ENCODE measurements around the gene MAP3K14.

The MAP3K14 gene

DNA sequence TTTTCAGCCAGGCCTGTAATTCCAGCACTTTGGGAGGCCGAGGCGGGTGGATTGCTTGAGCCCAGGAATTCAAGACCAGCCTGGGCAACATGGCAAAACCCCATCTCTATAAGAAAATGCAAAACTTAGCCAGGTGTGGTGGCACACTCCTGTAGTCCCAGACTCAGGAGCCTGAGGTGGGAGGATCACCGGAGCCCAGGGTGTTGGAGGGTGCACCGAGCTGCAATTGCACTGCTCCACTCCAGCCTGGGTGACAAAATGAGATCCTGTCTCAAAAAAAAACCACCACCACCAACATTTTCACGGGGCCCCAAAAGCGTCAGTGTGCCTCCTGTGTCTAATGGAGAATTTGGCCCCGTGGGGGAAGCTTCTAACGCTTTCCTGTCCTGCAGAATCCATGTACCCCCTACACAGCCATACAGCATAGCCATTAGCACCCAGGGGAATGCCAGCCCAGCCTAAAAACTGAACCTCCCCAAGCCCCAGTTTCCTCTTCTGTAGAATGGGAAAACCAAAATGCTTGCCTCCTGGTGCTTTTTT is 22.2 kb upstream of the MAP3K14 start:
- no peak for DNase-seq

DNA sequence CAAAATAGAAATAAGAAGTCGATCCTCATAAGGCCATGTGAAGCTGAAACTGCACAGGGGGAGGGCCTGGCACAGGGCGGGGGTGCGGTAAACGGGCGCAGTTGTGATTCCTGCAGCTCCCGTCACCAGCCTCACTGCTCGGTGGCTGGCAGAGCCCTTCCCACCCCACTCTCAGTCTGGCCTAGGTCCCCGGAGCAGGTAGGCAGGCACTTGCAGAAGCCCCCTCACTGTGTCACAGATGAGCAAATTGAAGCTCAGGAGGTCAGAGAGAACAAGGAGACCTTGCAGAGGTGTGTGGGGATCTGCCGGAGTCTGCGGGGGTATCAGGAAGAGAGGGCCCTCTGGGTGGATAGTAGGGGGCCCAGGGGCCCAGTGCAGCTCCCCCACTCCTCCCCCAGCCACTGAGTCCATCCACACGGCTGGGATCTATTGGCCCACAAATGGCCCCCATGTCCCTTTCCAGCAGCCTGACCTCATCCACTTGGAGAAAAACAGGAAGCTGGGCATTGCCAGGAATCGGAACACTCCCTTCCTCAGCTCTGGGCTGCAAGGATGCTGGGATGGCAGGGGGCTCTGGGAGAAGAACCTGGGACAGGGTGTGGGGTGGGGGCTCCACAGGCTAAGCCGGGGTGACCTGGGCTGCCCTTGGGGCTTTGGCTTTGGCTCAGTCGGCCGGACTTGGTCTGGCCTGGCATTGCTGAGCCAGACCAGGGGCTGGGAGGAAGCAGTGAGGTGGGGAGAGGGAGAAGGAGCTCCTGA is 21.4 kb upstream of the MAP3K14 start:
- DNase-seq: no peak

DNA sequence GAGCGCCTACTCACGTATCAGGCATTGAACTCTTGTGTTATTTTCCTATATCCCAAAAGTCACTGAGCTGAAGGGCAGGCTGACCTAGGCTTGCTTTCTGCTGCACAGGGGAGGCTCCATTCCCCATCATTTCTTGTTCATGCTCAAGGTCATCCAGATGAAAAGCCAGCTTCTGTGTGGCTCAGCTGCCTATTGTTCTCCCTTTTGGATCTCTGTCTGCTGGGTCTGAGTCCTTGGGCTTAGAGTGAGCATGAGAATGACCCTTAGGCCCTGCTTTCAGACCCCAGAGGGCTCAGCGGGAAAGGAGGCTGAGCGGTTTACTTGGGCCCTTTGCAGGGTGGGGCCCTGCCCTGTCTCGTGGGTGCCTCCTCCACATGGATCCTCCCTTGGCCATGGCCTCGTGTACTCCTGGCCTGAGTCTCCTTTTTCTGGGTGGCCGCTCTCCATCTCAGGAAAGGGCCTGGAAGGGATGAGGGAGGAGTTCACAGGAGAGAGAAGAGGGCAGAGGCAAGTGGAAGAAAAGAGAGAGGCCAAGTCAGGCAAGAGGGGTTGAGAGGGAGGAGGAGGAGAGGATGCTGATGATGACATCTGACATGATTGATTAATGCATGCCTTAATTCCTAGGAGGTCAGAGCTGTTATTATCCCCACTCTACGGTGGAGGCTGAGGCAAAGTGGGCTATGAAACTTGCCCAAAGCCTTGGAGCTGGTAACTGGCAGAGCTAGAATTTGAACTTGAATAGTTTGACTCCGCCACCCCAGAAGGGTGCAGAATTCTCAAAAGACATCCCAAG is 19.8 kb upstream of the MAP3K14 start:
- DNase-seq: no peak

DNA sequence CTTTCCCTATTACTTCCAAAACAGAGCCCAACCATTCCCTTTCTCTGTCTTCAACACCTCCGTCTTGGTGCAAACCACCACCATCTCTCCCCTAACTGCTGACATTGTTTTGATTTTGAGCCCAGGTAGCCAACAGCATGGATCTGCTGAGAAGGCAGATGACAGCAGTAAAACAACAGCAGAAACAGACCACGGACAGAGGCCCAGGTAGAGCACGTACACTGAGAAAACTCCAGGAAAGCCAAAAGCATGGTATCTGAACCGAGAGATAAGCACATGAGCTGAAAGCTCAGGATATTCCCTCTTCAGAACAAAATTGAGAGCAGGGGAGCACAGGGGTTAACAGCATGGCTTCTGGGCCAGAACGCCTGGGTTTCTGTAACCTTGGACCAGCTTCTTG is 18.9 kb upstream of the MAP3K14 start:
- no peak for DNase-seq

DNA sequence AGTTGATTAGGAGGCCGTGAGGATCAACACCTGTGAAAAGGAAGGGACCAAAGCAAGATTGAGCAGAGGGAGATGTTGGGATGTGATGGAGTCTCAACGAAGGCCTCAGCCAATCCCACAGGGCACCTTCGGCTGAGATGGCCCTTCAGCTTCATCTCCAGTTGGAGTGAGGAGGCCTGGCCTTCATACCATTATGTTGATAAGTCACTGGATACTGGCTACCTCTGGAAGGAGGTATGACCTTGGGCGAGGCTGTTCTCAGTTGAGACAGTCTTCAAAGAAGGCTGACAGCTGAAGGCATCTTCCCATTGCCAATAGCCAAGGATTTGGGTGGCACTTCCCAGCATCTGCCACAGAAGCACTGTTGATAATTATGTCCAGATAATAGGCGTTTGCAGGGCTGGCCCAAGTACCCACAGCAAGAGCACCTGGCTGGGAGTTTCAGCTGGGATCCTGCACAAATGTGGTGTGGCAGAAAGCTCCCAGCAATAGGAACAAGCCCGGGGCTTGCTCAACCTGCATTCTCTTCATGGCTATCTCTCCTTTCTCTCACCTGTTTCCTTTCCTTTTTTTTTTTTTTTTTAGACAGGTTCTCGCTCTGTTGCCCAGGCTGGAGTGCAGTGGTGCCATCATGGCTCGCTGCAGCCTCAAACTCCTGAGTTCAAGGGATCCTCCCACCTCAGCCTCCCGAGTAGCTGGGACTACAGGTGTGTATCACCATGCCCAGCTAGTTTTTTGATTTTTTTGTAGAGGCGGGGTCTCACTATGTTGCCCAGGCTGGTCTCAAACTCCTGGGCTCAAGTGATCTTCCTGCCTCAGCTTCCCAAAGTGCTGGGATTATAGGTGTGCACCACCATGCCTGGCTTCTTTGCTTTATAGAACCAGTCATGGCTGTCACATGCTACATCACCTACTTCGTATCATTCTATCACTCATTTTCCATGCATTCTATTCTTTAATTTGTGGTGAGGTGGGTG is 18.2 kb upstream of the MAP3K14 start:
- no peak for DNase-seq

DNA sequence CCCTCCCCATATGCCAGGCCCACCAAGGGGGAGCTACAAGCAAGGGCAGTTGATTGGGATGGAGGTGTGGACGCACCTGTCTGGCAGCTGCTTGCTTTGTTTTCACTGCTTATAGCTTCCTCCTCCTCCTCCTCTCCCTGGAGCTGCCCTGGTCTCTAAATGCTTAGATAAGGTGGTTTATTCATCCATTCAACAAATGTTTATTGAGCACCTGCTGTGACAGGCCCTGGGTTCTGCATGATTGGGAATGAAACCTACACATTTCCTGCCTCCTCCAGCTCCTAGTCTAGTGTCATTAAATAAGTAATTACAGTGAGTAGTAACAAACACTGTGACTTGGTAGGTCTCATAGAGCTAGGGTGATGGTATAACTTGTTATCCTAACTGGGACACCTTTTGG is 17.4 kb upstream of the MAP3K14 start:
- DNase-seq: no peak

DNA sequence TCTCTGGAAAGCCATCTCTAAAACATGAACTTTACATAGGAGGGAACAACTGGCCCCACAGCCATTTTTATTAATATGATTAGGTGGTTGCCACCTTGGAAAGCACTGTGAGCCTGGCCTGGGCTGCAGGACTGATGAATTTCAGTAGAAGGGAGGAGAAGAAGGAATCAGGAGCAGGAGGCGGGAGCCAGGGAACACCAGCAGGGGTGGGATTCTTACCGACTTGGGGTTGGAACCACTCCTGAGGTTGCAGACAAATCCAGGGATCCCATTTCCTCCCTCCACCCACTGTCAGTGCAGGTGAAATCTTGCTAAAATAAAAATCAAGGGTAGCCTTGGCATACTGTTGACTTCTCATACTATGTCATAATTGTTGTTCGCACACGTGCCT is 16.9 kb upstream of the MAP3K14 start:
- no peak for DNase-seq

DNA sequence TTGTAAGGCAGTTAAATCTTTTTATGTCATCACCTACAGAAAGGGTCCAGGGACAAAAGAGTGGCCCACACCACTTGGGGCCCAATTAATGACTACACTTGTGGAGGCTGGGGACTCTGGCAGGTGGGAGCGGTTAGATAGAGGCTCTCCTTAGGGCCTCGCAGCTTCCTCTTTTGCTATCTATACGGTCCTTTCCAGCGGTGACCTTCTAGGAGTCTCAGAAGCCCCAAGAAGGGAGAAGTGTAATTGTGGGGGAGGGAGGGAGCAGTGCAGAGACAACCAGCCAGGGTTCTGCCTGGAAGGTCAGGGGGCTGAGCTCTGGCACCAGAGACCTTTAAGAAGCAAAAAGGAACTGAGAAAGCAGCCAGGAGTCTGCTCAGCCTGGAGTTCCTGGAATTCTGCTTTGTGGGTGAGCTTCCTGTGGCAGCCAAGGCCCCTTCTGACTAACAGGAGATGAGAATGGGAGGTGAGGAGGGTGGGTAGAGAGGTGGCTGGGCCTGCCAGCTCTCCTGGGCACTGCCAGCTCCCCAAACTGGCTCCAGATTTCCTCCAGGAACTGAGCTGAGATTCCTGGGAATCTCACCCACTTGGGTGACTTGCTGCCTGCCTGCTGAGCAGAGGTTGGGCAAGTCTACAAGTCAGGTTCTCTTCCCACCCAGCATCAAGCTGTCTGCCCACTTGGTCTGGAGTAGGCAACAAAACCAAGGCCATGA is 16.3 kb upstream of the MAP3K14 start:
- no peak for DNase-seq

DNA sequence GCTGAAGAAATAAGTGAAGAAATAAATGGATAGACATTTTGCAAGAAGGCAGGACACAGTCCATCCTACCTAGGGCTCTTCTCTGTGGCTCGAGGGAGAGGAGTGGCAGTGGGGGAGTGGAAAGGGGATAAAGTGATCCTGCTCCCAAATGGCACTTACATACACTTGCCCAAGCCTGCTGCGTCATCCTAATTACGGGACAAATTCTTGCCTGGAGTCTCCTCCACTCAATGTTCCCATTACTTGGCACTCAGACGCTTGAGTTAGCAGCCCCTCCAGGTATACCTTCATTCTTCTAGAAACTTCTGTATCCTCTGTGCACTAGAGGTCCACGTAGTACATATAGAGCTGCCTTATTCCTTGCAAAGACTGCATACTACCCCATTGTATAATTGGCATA is 15.7 kb upstream of the MAP3K14 start:
- DNase-seq: no peak

DNA sequence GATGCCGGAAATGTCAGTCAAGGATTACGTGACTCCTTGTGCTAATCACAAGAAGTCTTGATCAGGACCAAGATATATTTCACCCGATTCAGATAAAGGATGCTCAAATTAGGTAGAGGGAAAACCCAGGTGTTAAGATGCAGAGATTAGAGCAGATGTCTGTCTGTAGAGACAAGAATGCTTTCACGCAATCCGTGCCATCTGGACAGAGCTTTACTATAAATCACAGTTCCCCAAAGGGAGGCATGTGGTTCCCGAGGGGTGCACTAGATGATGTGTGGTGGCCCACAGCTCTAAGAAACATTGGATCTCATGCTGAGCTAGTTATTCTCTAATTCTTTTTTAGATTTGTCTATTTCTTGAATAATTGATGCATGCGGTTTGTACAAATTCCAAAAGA is 9.8 kb upstream of the MAP3K14 start:
- DNase-seq: no peak

DNA sequence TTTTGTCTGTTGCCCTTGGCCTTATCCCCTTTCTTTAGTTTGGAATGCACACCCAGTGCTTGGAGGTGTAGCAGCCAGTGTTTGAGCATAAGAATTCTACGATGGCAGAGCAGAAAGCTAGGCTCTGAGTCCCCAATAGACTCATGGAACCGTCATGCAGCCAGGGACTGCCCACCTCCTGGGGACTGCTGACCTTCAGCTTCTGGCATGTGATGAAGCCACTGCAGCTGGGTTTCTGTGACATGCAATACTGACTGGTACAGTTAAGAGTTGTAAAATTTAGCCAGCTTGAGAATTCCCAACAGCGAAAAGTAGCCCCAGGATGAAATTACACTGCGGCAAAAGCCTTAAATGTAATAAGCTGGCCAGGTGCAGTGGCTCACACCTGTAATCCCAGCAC is 9.0 kb upstream of the MAP3K14 start:
- DNase-seq: no peak

DNA sequence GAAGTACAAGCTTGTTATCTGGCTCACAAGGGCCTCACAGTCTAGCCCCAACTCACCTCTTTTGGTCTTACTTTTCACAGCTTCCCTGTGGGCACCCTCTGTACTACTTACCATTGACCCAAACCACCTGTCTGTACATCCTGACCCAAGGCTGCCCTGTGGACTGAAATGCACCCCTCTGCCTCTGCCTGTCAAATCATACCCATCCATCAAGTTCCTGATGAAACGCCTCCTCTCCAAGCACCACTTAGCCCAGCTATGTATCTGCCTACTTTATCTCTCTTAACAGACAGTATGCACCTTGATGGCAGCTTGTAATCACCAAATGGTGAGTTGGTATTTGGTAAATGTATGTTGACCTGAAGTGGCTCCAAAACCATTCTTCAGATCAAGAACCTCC is 7.5 kb upstream of the MAP3K14 start:
- no peak for DNase-seq

DNA sequence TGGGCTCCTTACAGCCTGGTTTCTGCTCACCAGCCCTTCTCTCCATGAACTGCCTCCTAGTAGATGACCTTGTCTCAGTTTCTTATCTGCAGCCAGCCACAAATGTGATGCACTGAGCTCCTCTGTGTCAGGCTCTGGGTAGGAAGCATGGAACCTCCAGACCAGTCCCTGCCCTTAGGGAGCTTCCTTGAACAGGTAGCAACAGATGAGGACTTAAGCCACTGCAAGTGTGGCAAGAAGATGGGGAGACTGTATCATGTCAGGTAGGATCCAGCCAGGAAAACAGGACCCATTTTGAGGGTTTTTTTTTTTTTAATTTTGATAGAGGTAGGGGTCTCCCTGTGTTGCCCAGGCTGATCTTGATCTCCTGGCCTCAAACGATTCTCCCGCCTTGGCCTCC is 5.3 kb upstream of the MAP3K14 start:
- DNase-seq: no peak

DNA sequence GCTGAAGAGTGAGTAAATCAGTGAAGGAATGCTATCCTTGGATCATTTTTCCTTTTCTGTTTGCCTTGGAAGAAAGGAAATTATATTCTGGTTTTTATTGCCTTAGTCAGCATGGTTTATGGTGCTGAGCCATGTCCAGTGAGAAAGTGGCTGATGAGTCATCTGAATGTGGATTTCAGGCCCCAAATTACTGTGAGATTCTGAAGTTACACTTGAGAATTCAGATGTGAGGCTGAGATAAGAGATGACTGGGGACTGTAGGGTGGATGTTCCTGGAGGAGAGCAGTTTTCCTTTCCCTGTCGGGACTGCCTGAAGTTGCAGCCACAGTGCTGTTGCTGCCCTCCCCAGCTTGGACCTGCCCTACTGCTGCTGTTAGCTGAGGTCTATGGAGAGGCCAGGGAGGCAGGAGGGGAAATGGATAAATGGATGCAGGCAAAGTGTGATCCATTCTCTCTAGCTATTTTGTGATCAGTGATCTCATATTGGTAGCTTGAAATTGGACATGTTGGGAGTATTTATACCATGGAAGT is 4.2 kb upstream of the MAP3K14 start:
- no peak for DNase-seq

DNA sequence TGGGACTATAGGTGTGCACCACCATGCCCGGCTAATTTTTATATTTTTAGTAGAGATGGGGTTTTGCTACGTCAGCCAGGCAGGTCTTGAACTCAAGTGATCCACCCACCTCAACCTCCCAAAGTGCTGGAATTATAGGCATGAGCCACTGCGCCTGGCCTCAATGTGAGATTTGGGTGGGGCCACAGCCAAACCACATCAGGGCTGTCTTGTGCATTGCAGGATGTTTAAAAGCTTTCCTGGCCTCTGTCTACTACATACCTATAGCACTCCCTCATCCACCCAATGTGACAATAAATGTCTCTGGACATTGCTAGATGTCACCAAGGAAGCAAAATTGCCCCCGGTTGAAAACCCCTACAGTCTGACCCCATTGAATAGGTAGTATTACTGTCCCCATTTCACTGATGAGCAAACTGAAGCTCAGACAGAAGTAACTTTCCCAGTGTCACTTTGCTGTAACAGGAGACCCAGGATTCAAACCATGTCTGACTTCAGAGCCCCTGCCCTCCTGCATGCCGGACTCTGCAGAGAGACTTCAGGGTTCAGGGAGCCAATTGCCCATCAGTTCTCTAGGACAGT is 3.6 kb upstream of the MAP3K14 start:
- no peak for DNase-seq

DNA sequence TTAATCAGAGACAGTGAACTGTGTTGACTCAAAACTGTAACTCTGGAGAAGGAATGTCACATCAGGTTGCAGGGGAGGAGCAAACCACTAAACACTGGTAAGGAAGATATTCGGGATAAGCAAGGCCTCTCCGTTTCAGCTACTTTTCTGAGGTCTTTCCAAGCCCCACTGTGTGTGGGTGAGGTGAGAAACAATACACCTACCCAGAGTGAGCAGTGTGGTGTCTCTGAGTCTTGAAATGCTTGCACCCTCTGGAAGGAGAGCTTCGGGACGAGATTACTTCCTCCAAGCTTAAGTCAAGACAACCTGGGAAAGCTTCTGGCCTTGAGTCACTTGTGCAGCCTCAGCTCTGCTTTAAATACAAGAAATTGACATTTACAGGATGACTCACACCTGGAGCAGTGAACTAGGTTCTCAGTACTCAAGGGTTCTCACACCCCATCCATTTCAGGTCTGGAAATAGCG is 2.5 kb upstream of the MAP3K14 start:
- no peak for DNase-seq

DNA sequence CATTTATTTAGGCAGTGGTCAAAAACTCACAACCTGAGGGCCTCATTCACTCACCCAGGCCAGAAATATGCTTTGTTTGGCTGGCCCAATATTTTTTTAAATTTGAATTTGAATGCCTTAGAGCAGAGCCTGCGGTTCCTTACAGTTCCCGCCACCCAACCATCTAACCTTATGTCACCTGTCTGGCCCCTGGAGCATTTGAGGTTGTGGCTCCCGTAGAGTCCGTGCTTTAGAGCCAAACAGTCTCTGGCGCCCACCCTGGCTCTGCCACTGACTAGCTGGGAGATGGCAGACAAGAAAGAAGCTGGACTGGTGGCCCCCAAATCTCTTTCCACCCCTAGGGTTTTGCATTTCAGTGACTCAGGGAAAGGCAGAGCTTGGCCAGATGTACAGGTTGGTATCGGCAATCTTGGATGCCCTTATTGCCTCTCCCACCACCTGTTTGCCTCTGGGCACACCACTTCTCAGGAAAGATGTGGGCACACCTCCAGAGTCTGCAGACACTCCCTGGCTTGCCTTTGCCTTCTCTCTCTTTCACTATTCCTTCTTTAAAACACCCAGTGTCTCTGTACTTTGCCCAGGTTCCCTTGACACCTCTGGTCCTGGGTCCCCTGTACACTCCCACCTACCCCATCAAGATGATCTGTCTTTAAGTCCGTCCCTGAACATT is 1.9 kb upstream of the MAP3K14 start:
- DNase-seq: no peak

DNA sequence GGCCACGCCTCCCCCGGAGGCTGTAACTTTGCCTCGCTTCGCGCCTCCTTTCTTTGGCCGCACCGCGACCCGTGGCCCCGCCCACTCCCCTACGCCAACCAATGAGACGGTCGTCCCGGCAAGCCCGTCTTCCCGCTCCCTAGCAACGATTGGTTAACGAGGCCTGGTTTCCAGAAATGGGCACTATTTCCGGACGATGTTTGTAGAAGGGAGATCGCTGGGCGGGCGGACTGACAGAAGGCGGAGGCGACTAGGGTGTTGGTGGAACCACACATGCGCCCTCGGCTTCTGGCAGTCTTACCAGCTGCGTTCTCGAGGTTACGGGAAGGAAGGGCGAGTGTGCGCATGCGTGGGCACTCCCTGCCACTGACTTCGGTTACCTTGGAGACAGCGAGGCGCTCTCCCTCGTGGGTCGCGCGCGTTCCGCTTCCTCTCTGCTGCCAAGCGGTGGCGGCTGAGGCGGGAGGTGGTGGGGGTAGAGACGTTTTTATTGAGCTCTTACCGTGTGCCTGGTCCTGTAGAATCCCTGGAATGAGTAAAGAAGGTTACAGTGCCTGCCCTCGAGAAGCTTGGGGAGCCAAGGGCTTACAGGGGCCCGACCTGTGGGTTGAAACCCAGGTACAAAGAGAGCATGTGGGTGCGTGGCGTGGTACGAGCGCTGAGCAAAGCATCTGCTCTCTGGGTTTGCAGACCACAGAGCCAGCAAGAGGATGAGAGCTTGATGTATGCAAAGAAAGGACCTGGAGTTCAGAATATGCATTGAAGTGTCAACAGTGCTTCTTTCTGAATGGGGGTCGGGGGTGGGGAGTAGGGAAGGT is 500 bp upstream of the MAP3K14 start:
- peak; percentile 100 for DNase-seq

DNA sequence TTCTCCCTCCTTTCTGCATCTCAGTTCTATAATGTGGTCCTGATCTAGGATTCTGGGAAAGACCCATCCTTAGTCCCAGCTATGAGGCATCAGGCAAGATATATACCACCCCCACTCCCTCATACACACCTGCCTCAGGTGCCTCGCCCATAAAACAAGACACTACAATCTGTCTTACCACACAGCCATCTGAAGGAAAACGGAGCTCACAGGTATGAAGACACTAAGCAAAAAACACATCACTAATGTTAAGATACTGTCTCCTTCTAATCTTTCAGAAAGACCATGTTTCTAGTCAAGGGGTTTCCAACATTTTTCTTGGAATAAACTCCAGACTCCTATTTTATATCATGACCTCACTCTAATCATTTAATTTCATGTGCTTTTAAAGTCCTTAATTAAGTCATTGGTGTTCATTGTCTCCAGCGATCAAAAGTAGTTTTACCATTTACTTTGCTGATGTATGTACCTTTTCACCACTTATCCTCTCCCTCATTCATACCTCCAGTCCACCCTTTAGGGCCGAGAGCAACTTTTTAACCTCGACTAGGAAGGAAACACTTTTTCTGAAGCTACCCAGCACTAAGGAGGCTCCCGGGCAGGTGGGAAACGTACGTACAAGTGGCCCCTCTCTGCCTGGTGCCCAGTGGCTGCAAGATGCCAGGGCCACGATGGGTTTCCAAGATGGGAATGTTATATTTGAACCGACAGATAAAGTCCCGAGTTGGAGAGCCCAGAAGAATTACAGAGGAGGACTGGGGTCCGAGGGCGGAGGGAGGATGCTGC is 979 bp downstream of the MAP3K14 start:
- peak in 1 of 2 experiments; percentile 65 for DNase-seq
